Mucosa of descending colon (tissue), 3 donors: ENCODE data around the gene SPTBN1. TPM values are rescaled to one million over a fixed set of nuclear protein-coding genes. Genes with fewer than 3 reads are reported as not detected.

Experiments used
- ATAC-seq: fragments of 200-7000 bp; cut with Tn5 transposase; one replicate; pipeline ENCODE4 v1.9.1; 2020; ENCODE audit warnings: mild to moderate bottlenecking, moderate library complexity
- DNase-seq, 3 donors: peaks; one replicate each; pipeline ENCODE4 v3.0.0-alpha.2; 2020
- H3K36me3 ChIP-seq: fragments of 200-600 bp; one replicate; pipeline ENCODE4 v1.8.0; 2021; ENCODE audit warnings: low read depth, mild to moderate bottlenecking
- H3K4me1 ChIP-seq: fragments of 200-600 bp; one replicate; pipeline ENCODE4 v1.8.0; 2021; ENCODE audit warnings: low read depth, mild to moderate bottlenecking
- H3K4me3 ChIP-seq: fragments of 200-600 bp; one replicate; pipeline ENCODE4 v1.8.0; 2021; ENCODE audit warnings: mild to moderate bottlenecking
- H3K9me3 ChIP-seq: fragments of 200-600 bp; one replicate; pipeline ENCODE4 v1.8.0; 2021; ENCODE audit warnings: mild to moderate bottlenecking
- CTCF ChIP-seq: fragments of 200-600 bp; IDR thresholded peaks from one replicate; pipeline ENCODE4 v1.8.0; 2022; ENCODE audit warnings: antibody characterized with exemption, mild to moderate bottlenecking
- intact Hi-C, 2 donors: fragments of 100-400 bp; cut with DNase I in 1 of 2; cut with micrococcal nuclease in 1 of 2; formaldehyde crosslinking; loops; one replicate each; pipeline versions ENCODE4 v1.11.0 to v1.11.1; 2022; cut with DNase I, micrococcal nuclease
- total RNA-seq, 3 donors: library from RNA; stranded (reverse); fragmentation: NEBNext Ultra II Directional in 2 of 3; extraction: Animal tissue kit (Norgen Biotek cat#: 25700) in 2 of 3; gene quantifications; one replicate each; pipeline versions ENCODE4 v1.2.1 to v1.2.4, GENCODE V29; 2021 to 2023
- donor health status: DM: no; HTN: no; CAD: no; lungs with moderate emphysema.
- donor health status: DM: no; HTN: no; CAD: no.
- donor health status: DM: no; HTN: yes; CAD: no.

Gene SPTBN1
- total RNA-seq, 3 donors from 2014 or later: 237 to 396 (median 392) TPM

- ATAC-seq: no peak
- H3K4me1 ChIP-seq: no peaks in the 10 kb centered on the region
- no peaks in the 10 kb centered on the region for H3K9me3 ChIP-seq
- no peak overlapping the region for H3K4me3 ChIP-seq
- H3K36me3 ChIP-seq: peaks cover 4% of the 10 kb centered on the region
- intact Hi-C loops: no loop called here
- no peak for DNase-seq
- no peak for TF ChIP-seq CTCF
Measured at GRCh38 chr2:54617409-54617808, 161.3 kb downstream of the SPTBN1 start.

GRCh38 chr2:54618646-54619565 is 162.8 kb downstream of the SPTBN1 start:
- no peak for ATAC-seq
- intact Hi-C loops: no loop called here
- no peak for TF ChIP-seq CTCF
- no peak overlapping the region for H3K4me3 ChIP-seq
- no peaks in the 10 kb centered on the region for H3K9me3 ChIP-seq
- no peaks in the 10 kb centered on the region for H3K4me1 ChIP-seq
- peaks cover 8% of the 10 kb centered on the region for H3K36me3 ChIP-seq
- DNase-seq: no peak

- H3K4me1 ChIP-seq: no peaks in the 10 kb centered on the region
- intact Hi-C loops: no loop called here
- no peak for TF ChIP-seq CTCF
- peaks cover 8% of the 10 kb centered on the region for H3K36me3 ChIP-seq
- H3K4me3 ChIP-seq: no peak overlapping the region
- H3K9me3 ChIP-seq: no peaks in the 10 kb centered on the region
- ATAC-seq (no peak), DNase-seq (no peak)
Measured at GRCh38 chr2:54619660-54620231, 163.6 kb downstream of the SPTBN1 start.

GRCh38 chr2:54620948-54621347 is 164.8 kb downstream of the SPTBN1 start:
- ATAC-seq (no peak), DNase-seq (no peak)
- Histone ChIP-seq H3K4me3 (no peak overlapping the region), H3K4me1 (no peaks in the 10 kb centered on the region), H3K9me3 (no peaks in the 10 kb centered on the region), H3K36me3 (peaks cover 8% of the 10 kb centered on the region)
- no peak for TF ChIP-seq CTCF
- intact Hi-C loops: no loop called here

- H3K9me3 ChIP-seq: no peaks in the 10 kb centered on the region
- no peak overlapping the region for H3K4me3 ChIP-seq
- no peak for TF ChIP-seq CTCF
- ATAC-seq: no peak
- peaks cover 8% of the 10 kb centered on the region for H3K36me3 ChIP-seq
- no peak for DNase-seq
- no peaks in the 10 kb centered on the region for H3K4me1 ChIP-seq
- intact Hi-C loops: no loop called here
Measured at GRCh38 chr2:54624591-54625071, 168.5 kb downstream of the SPTBN1 start.
